HFFc6 (cell line): ENCODE results near the gene RASGRF2. TPM values are rescaled to one million over a fixed set of nuclear protein-coding genes. Genes with fewer than 3 reads are reported as not detected.

Experiments
- DNase-seq: peaks from one replicate; pipeline ENCODE4 v3.0.0-alpha.2; 2018
- H3K27ac Mint-ChIP-seq: 2 replicates; pipeline ENCODE4 v1.8.0; 2020; ENCODE audit warnings: mild to moderate bottlenecking, mixed read lengths
- H3K27me3 Mint-ChIP-seq: 2 replicates; pipeline ENCODE4 v1.8.0; 2021; ENCODE audit warnings: mild to moderate bottlenecking, moderate library complexity, mixed read lengths; ENCODE audit not compliant: insufficient read depth
- H3K36me3 Mint-ChIP-seq: 2 replicates; pipeline ENCODE4 v1.8.0; 2021; ENCODE audit warnings: low read depth, mixed read lengths
- H3K4me1 Mint-ChIP-seq: 2 replicates; pipeline ENCODE4 v1.8.0; 2020; ENCODE audit warnings: low read depth, mixed read lengths
- H3K4me3 Mint-ChIP-seq: 2 replicates; pipeline ENCODE4 v1.8.0; 2020; ENCODE audit warnings: mild to moderate bottlenecking, moderate library complexity, mixed read lengths
- H3K9me3 Mint-ChIP-seq: 2 replicates; pipeline ENCODE4 v1.8.0; 2020; ENCODE audit warnings: mild to moderate bottlenecking, mixed read lengths
- CTCF ChIP-seq: fragments of 200-600 bp; sonication (generic); IDR thresholded peaks from 2 replicates; pipeline ENCODE4 v1.5.0; 2021; ENCODE audit warnings: antibody characterized with exemption, mild to moderate bottlenecking
- total RNA-seq, 6 experiments: library from RNA; stranded (reverse); fragmentation: NEBNext Ultra II Directional; extraction: Animal tissue kit (Norgen Biotek cat#: 25700); gene quantifications; 2 replicates in 1 of 6; 3 replicates in 5 of 6; pipeline ENCODE4 v1.2.3, GENCODE V29; 2021

RASGRF2 gene
- total RNA-seq, 6 experiments from 2014 or later: 0.21 to 0.97 (median 0.69) TPM

- no peak for TF ChIP-seq CTCF
- no peak overlapping the region for H3K27ac Mint-ChIP-seq
- peaks cover 4% of the 10 kb centered on the region; the same call in 1 of the 2 replicates for H3K27me3 Mint-ChIP-seq
- no peak overlapping the region for H3K4me3 Mint-ChIP-seq
- no peaks in the 10 kb centered on the region for H3K4me1 Mint-ChIP-seq
- H3K36me3 Mint-ChIP-seq: no peaks in the 10 kb centered on the region
- DNase-seq: no peak
- no peaks in the 10 kb centered on the region for H3K9me3 Mint-ChIP-seq
Observed at GRCh38 chr5:80926536-80926935, 33.6 kb upstream of the RASGRF2 start.

GRCh38 chr5:80926979-80927656 is 33.0 kb upstream of the RASGRF2 start:
- no peak for TF ChIP-seq CTCF
- Mint-ChIP-seq H3K36me3 (no peaks in the 10 kb centered on the region), H3K27me3 (peaks cover under 1% of the 10 kb centered on the region; the same call in 1 of the 2 replicates), H3K4me1 (no peaks in the 10 kb centered on the region), H3K27ac (no peak overlapping the region), H3K4me3 (no peak overlapping the region), H3K9me3 (no peaks in the 10 kb centered on the region)
- DNase-seq: no peak

GRCh38 chr5:80928073-80928472 is 32.1 kb upstream of the RASGRF2 start:
- no peak for TF ChIP-seq CTCF
- H3K4me3 Mint-ChIP-seq: no peak overlapping the region
- no peaks in the 10 kb centered on the region for H3K36me3 Mint-ChIP-seq

GRCh38 chr5:80930940-80931339 is 29.2 kb upstream of the RASGRF2 start:
- H3K4me3 Mint-ChIP-seq: no peak overlapping the region

More at GRCh38 chr5:80928073-80928472, 32.1 kb upstream of the RASGRF2 start:
- Mint-ChIP-seq H3K27me3 (no peaks in the 10 kb centered on the region; the same call in 1 of the 2 replicates), H3K27ac (no peak overlapping the region), H3K4me1 (no peaks in the 10 kb centered on the region), H3K9me3 (no peaks in the 10 kb centered on the region)
- no peak for DNase-seq

GRCh38 chr5:80931411-80931810 is 28.8 kb upstream of the RASGRF2 start:
- Mint-ChIP-seq H3K4me1 (no peaks in the 10 kb centered on the region), H3K27me3 (peaks cover 6% of the 10 kb centered on the region), H3K9me3 (no peaks in the 10 kb centered on the region), H3K36me3 (no peaks in the 10 kb centered on the region), H3K4me3 (no peak overlapping the region), H3K27ac (no peak overlapping the region)
- no peak for DNase-seq
- TF ChIP-seq CTCF: no peak

More at GRCh38 chr5:80930940-80931339, 29.2 kb upstream of the RASGRF2 start:
- peaks cover 5% of the 10 kb centered on the region for H3K27me3 Mint-ChIP-seq
- H3K27ac Mint-ChIP-seq: no peak overlapping the region
- no peaks in the 10 kb centered on the region for H3K9me3 Mint-ChIP-seq
- no peak for DNase-seq
- H3K36me3 Mint-ChIP-seq: no peaks in the 10 kb centered on the region
- no peak for TF ChIP-seq CTCF
- H3K4me1 Mint-ChIP-seq: no peaks in the 10 kb centered on the region
